HCT116 (cell line): Measurements from ENCODE around the gene HES5. TPM values are rescaled to one million over a fixed set of nuclear protein-coding genes. Genes with fewer than 3 reads are reported as not detected.

ENCODE experiments used
- ATAC-seq: fragments of 200-7000 bp; cut with Tn5 transposase; 2 replicates; pipeline ENCODE4 v1.9.1; 2020; ENCODE audit warnings: mild to moderate bottlenecking, moderate library complexity
- BruUV-seq: library from RNA; stranded (reverse); fragments of 400-500 nt; replicated peaks from 2 replicates; lab custom pipeline; 2021; lab: Mats Ljungman, UMichigan
- CTCF ChIA-PET: fragments of 300-600 bp; sonication (Branson Sonifier 250); formaldehyde crosslinking; loops from one replicate; lab custom pipeline; 2021; ENCODE audit warnings: antibody characterized with exemption; lab: Charles Lee
- POLR2A ChIA-PET: fragments of 300-600, 350-600 bp; sonication (Branson Sonifier 250); formaldehyde crosslinking; loops from one replicate; lab custom pipeline; 2021; ENCODE audit warnings: antibody characterized with exemption; lab: Charles Lee
- RAD21 ChIA-PET, 2 experiments: fragments of 300-600 bp; sonication (Branson Sonifier 250); formaldehyde crosslinking; loops; one replicate each; lab custom pipeline; 2023; ENCODE audit warnings: low total read pairs in 2 of 2; ENCODE audit not compliant: uncharacterized antibody in 2 of 2, unreplicated experiment in 2 of 2, low non-redundant PET in 1 of 2; lab: Charles Lee
- DNase-seq: peaks from one replicate; pipeline ENCODE4 v3.0.0-alpha.2; 2010; ENCODE audit warnings: low read depth, low spot score
- H2AFZ ChIP-seq: fragments of 200-600 bp; shearing (Covaris generic), sonication (generic); 2 replicates; pipeline ENCODE4 v1.6.1; 2017; ENCODE audit warnings: low read depth, mixed run types, mixed read lengths, antibody characterized with exemption, low read length; ENCODE audit not compliant: poor library complexity, severe bottlenecking
- H3K27ac ChIP-seq: 2 replicates; pipeline ENCODE4 v1.5.1; 2012; ENCODE audit warnings: low read depth, low read length
- H3K27me3 ChIP-seq: fragments of 200-600 bp; sonication (generic); 2 replicates; pipeline ENCODE4 v1.6.1; 2016; ENCODE audit warnings: mixed run types, low read length, mixed read lengths; ENCODE audit not compliant: insufficient read depth
- H3K36me3 ChIP-seq, 2 experiments: fragments of 200-500 bp in 1 of 2; fragments of 200-600 bp in 1 of 2; sonication (Bioruptor generic) in 1 of 2; sonication (generic) in 1 of 2; 2 replicates each; pipeline versions ENCODE4 v1.5.1 to v1.6.1; 2014 to 2016; ENCODE audit warnings: low read length in 2 of 2, inconsistent platforms in 1 of 2, mixed read lengths in 1 of 2, mixed run types in 1 of 2; ENCODE audit not compliant: insufficient read depth in 2 of 2, control insufficient read depth in 1 of 2
- H3K4me1 ChIP-seq, 2 experiments: fragments of 200-600 bp in 1 of 2; sonication (generic) in 1 of 2; 2 replicates each; pipeline versions ENCODE4 v1.5.1 to v1.6.1; 2012 to 2017; ENCODE audit warnings: low read length in 2 of 2, inconsistent platforms in 1 of 2, mild to moderate bottlenecking in 1 of 2, mixed read lengths in 1 of 2, mixed run types in 1 of 2, moderate library complexity in 1 of 2; ENCODE audit not compliant: insufficient read depth in 2 of 2, control insufficient read depth in 1 of 2
- H3K4me2 ChIP-seq: fragments of 200-600 bp; sonication (generic); 2 replicates; pipeline ENCODE4 v1.6.1; 2017; ENCODE audit warnings: mixed run types, low read length, mixed read lengths
- H3K4me3 ChIP-seq, 2 experiments: fragments of 200-600 bp in 1 of 2; sonication (generic) in 1 of 2; replicated peaks in 1 of 2; 2 replicates each; pipeline ENCODE4 v1.5.1; 2011 to 2016; ENCODE audit warnings: low read length in 2 of 2, control low read depth in 1 of 2, low read depth in 1 of 2, mild to moderate bottlenecking in 1 of 2, mixed read lengths in 1 of 2, mixed run types in 1 of 2
- H3K79me2 ChIP-seq: fragments of 200-600 bp; sonication (generic); 2 replicates; pipeline ENCODE4 v1.6.1; 2017; ENCODE audit warnings: mild to moderate bottlenecking, mixed run types, low read length, moderate library complexity, mixed read lengths; ENCODE audit not compliant: insufficient read depth
- H3K9ac ChIP-seq: fragments of 200-600 bp; sonication (generic); 2 replicates; pipeline ENCODE4 v1.6.1; 2016; ENCODE audit warnings: low read length, mixed read lengths
- H3K9me2 ChIP-seq: fragments of 200-600 bp; sonication (generic), shearing (Covaris generic); 2 replicates; pipeline ENCODE4 v1.6.1; 2017; ENCODE audit warnings: mixed run types, mild to moderate bottlenecking, moderate library complexity; ENCODE audit not compliant: insufficient read depth
- H3K9me3 ChIP-seq, 2 experiments: fragments of 200-500 bp in 1 of 2; fragments of 200-600 bp in 1 of 2; sonication (Bioruptor generic) in 1 of 2; sonication (generic) in 1 of 2; 2 replicates each; pipeline ENCODE4 v1.6.1; 2014 to 2017; ENCODE audit warnings: low read length in 2 of 2, mixed read lengths in 2 of 2, inconsistent platforms in 1 of 2, low read depth in 1 of 2, mild to moderate bottlenecking in 1 of 2, mixed run types in 1 of 2, moderate library complexity in 1 of 2; ENCODE audit not compliant: control insufficient read depth in 1 of 2, insufficient read depth in 1 of 2
- H4K20me1 ChIP-seq: fragments of 200-600 bp; sonication (generic), shearing (Covaris generic); 2 replicates; pipeline ENCODE4 v1.6.1; 2017; ENCODE audit warnings: mixed run types, mild to moderate bottlenecking, moderate library complexity; ENCODE audit not compliant: insufficient read depth
- CEBPB ChIP-seq: IDR thresholded peaks from 2 replicates; pipeline ENCODE4 v1.6.1; 2012; ENCODE audit warnings: low read depth
- EGR1 ChIP-seq: IDR thresholded peaks from 2 replicates; pipeline ENCODE4 v1.6.1; 2012; ENCODE audit warnings: low read depth
- EZH2 ChIP-seq: fragments of 200-600 bp; sonication (generic); IDR thresholded peaks from 2 replicates; pipeline ENCODE4 v1.6.1; 2017; ENCODE audit warnings: antibody characterized with exemption, mixed run types
- EZH2phosphoT487 ChIP-seq: fragments of 200-600 bp; IDR thresholded peaks from 2 replicates; pipeline ENCODE4 v1.6.1; 2018; ENCODE audit warnings: antibody characterized with exemption, borderline replicate concordance
- JUND ChIP-seq: IDR thresholded peaks from 2 replicates; pipeline ENCODE4 v1.6.1; 2012
- POLR2A ChIP-seq: IDR thresholded peaks from 2 replicates; pipeline ENCODE4 v1.7.0; 2011; ENCODE audit warnings: borderline replicate concordance; ENCODE audit not compliant: insufficient read depth, insufficient read length; ENCODE audit errors: extremely low read depth
- RAD21 ChIP-seq: IDR thresholded peaks from 2 replicates; pipeline ENCODE4 v1.6.1; 2012; ENCODE audit warnings: low read depth, mild to moderate bottlenecking
- SIN3A ChIP-seq: IDR thresholded peaks from 2 replicates; pipeline ENCODE4 v1.6.1; 2012; ENCODE audit warnings: low read depth
- SP1 ChIP-seq: IDR thresholded peaks from 2 replicates; pipeline ENCODE4 v1.6.1; 2012; ENCODE audit warnings: low read depth
- SRF ChIP-seq: IDR thresholded peaks from 2 replicates; pipeline ENCODE4 v1.6.1; 2012; ENCODE audit warnings: low read depth
- TCF7L2 ChIP-seq: IDR thresholded peaks from 2 replicates; pipeline ENCODE4 v1.7.0; 2011; ENCODE audit warnings: borderline replicate concordance, inconsistent platforms; ENCODE audit not compliant: insufficient read depth, insufficient read length; ENCODE audit errors: extremely low read depth
- YY1 ChIP-seq: IDR thresholded peaks from 2 replicates; pipeline ENCODE4 v1.6.1; 2011; ENCODE audit warnings: low read length, low read depth, moderate library complexity, mild to moderate bottlenecking; ENCODE audit not compliant: insufficient replicate concordance; ENCODE audit errors: extremely low read depth
- ZFX ChIP-seq: fragments of 450-650 bp; IDR thresholded peaks from 2 replicates; pipeline ENCODE4 v1.6.1; 2017
- intact Hi-C: fragments of 100-400 bp; cut with micrococcal nuclease; formaldehyde crosslinking; loops from 2 replicates; pipeline ENCODE4 v1.10.0; 2022
- total RNA-seq: library from RNA; stranded (reverse); gene quantifications from one replicate; pipeline ENCODE4 v1.2.1, GENCODE V29; 2021; ENCODE audit not compliant: unreplicated experiment
- TF ChIP-seq, protein P1 (sequence below), 3 experiments: fragments of 200-600 bp in 1 of 3; sonication (generic) in 1 of 3; IDR thresholded peaks in 2 of 3; conservative IDR thresholded peaks in 1 of 3; 2 replicates each; pipeline ENCODE4 v1.5.1; 2012 to 2017; ENCODE audit warnings: low read depth in 2 of 3, low read length in 2 of 3, antibody characterized with exemption in 1 of 3, borderline replicate concordance in 1 of 3, control low read depth in 1 of 3, mild to moderate bottlenecking in 1 of 3, mixed read lengths in 1 of 3, mixed run types in 1 of 3, moderate library complexity in 1 of 3; ENCODE audit not compliant: insufficient read depth in 1 of 3

Gene HES5
- total RNA-seq, 1 experiment from 2014 or later, result not detected

DNA sequence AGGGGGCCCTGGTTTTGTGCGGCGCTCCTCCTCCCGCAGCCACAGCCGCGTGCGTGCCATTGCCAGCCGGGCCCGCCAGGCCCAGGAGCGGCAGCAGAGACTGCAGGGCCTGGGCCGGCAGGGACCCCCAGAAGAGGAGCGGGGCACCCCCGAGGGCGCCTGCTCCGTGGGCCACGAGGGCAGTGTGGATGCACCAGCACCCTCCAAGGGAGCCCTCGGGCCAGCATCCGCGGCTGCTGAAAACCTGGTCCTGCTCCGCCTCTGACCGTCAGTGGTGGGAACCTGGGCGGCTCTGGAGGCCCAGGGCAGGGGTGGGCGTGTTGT, 25.2 kb downstream of the HES5 start:
- intact Hi-C loops, result no loop called here
- BruUV-seq, result no TSS peak

DNA sequence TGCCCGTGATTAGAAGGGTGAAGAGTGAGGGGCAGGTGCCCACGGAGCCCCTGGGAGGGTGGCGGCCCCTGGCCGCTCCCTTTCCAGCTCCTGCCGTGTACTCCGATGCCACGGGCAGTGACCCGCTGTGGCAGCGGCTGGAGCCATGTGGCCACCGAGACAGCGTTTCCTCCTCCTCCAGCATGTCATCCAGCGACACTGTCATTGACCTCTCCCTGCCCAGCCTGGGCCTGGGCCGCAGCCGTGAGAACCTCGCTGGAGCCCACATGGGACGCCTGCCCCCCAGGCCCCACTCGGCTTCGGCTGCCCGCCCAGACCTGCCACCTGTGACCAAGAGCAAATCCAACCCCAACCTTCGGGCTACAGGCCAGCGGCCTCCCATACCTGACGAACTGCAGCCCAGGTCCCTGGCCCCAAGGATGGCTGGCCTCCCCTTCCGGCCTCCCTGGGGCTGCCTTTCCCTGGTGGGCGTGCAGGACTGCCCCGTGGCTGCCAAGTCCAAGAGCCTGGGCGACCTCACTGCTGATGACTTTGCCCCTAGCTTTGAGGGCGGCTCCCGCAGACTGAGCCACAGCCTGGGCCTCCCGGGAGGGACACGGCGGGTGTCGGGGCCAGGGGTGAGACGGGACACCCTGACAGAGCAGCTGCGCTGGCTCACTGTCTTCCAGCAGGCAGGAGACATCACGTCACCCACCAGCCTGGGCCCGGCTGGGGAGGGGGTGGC, 25.7 kb downstream of the HES5 start:
- peaks cover 0 to 4% of the 10 kb centered on the region in 2 experiments; a peak in 1 of 4 replicates for H3K36me3 ChIP-seq
- H3K4me2 ChIP-seq, result no peak overlapping the region
- intact Hi-C loops, result no loop called here
- H3K9me2 ChIP-seq, result no peaks in the 10 kb centered on the region
- ChIA-PET POLR2A (no interaction called here), CTCF (no interaction called here), RAD21 (no interaction called here)
- no peak overlapping the region for H3K27ac ChIP-seq
- no peaks in the 10 kb centered on the region for H3K27me3 ChIP-seq
- no peak for ATAC-seq
- DNase-seq, result no peak
- no peaks in the 10 kb centered on the region for H4K20me1 ChIP-seq
- H3K9me3 ChIP-seq, result no peaks in the 10 kb centered on the region
- no peak overlapping the region for H2AFZ ChIP-seq
- no peak overlapping the region for H3K9ac ChIP-seq
- no peak overlapping the region for H3K4me3 ChIP-seq
- H3K79me2 ChIP-seq, result no peaks in the 10 kb centered on the region
- no TSS peak for BruUV-seq
- no peaks in the 10 kb centered on the region for H3K4me1 ChIP-seq
- TF ChIP-seq SIN3A (no peak), EZH2phosphoT487 (no peak), EGR1 (no peak), TCF7L2 (no peak), SRF (no peak), EZH2 (no peak), POLR2A (no peak), ZFX (no peak), CEBPB (no peak), JUND (no peak), SP1 (no peak), RAD21 (no peak)
- TF ChIP-seq, protein P1, sequence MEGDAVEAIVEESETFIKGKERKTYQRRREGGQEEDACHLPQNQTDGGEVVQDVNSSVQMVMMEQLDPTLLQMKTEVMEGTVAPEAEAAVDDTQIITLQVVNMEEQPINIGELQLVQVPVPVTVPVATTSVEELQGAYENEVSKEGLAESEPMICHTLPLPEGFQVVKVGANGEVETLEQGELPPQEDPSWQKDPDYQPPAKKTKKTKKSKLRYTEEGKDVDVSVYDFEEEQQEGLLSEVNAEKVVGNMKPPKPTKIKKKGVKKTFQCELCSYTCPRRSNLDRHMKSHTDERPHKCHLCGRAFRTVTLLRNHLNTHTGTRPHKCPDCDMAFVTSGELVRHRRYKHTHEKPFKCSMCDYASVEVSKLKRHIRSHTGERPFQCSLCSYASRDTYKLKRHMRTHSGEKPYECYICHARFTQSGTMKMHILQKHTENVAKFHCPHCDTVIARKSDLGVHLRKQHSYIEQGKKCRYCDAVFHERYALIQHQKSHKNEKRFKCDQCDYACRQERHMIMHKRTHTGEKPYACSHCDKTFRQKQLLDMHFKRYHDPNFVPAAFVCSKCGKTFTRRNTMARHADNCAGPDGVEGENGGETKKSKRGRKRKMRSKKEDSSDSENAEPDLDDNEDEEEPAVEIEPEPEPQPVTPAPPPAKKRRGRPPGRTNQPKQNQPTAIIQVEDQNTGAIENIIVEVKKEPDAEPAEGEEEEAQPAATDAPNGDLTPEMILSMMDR (IDR thresholded peaks at IDR 0.05 in 2 of 3, conservative IDR thresholded peaks at IDR 0.05 in 1 of 3; ENCODE audit: borderline replicate concordance in 1 of 3, insufficient read depth in 1 of 3, low read depth in 2 of 3, low read length in 2 of 3), result no peak

More for the DNA sequence above, 25.2 kb downstream of the HES5 start:
- DNase-seq (no peak), ATAC-seq (no peak)
- Histone ChIP-seq H3K36me3 (peaks cover 0 to 6% of the 10 kb centered on the region in 2 experiments; a peak in 2 of 4 replicates), H3K27me3 (no peaks in the 10 kb centered on the region), H3K9me3 (no peaks in the 10 kb centered on the region), H3K4me1 (no peaks in the 10 kb centered on the region), H3K27ac (no peak overlapping the region), H3K9me2 (no peaks in the 10 kb centered on the region), H3K4me3 (no peak overlapping the region), H2AFZ (no peak overlapping the region), H3K9ac (no peak overlapping the region), H3K4me2 (no peak overlapping the region), H3K79me2 (no peaks in the 10 kb centered on the region), H4K20me1 (no peaks in the 10 kb centered on the region)
- CTCF ChIA-PET, result no interaction called here
- POLR2A ChIA-PET, result no interaction called here
- RAD21 ChIA-PET, result no interaction called here
- TF ChIP-seq SP1, result no peak
- TF ChIP-seq, protein P1 (IDR thresholded peaks at IDR 0.05 in 2 of 3, conservative IDR thresholded peaks at IDR 0.05 in 1 of 3; ENCODE audit: borderline replicate concordance in 1 of 3, insufficient read depth in 1 of 3, low read depth in 2 of 3, low read length in 2 of 3), result no peak
- TF ChIP-seq SRF, result no peak
- TF ChIP-seq JUND, result no peak
- TF ChIP-seq EGR1, result no peak
- no peak for TF ChIP-seq YY1
- no peak for TF ChIP-seq POLR2A
